HG02588 (cell line): ENCODE measurements around the gene SFRP5.

Source experiments
- ATAC-seq: cut with Tn5 transposase; IDR thresholded peaks from one replicate; pipeline ENCODE4 v1.9.1; 2021; ENCODE audit warnings: mild to moderate bottlenecking, moderate library complexity; ENCODE audit not compliant: unreplicated experiment

The SFRP5 gene

DNA sequence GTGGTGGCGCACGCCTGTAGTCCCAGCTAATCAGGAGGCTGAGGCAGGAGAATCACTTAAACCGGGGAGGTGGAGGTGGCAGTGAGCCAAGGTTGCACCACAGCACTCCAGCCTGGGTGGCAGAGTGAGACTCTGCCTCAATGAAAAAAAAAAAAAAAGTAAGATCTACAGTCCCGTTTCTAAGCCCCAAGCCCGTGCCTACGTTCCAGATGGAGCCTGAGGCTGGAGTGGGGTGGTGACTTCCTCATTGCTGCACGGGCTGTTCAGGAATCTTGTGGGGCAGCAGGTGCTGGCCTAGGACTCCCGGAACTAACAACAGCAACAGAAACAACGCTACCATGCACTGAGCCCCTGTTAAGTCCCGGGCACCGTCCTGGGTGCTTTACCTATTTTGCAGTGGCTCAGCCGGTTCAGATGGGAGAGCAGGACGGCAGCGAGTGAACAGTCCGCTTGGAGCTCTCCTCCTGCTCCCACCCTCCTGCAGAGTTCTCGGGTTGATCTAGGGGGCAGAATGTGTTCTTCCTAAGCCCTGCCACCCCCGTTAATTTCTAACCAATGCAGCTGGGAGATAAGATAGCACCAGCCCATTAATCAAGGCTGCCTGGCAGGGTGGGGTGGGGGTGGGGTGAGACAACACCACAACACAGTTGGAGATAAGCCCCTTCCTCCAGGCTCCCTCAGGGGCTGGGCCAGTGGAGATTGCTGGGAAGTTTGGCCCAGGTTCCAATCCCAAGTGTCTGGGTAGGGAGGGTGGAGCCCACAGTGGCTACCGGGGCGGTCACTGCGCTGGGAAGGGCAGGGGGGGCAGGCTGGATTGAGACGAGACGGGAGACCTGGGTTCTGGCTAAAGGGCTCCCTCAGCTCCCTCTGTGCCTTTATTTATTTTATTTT, 17.0 kb upstream of the SFRP5 start:
- ATAC-seq = no peak

DNA sequence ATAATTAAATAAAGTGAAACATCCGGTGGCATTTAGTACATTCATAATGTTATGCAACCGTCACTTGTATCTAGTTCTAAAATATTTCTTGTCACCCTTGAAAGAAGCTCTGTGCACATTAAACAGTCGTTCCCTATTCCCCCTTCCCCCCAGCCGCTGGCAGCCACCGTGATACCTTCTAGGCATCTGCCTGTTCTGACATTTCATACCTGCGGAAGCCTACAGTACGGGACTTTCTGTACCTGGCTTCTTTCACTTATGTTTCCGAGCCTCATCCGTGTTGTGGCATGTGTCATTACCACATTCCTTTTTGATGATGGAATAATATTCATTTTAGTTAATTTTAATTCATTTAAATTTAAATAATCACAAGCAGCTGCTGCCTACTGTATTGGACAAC, 13.9 kb upstream of the SFRP5 start:
- no peak for ATAC-seq

DNA sequence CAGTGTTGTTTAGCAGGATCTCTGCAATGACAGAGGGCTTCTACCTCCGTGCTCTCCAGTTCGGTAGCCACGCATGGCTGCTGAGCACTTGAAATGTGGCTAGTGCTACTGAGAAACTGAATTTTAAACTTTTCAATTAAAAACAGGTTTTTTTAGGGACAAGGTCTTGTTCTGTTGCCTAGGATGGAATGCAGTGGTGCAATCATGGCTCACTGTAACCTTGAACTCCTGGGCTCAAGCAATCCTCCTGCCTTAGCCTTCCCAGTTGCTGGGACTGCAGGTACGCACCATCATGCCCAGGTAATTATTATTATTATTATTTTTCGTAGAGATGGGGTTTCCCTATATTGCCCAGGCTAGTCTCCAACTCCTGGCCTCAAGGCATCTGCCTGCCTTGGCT, 13.4 kb upstream of the SFRP5 start:
- ATAC-seq = no peak

DNA sequence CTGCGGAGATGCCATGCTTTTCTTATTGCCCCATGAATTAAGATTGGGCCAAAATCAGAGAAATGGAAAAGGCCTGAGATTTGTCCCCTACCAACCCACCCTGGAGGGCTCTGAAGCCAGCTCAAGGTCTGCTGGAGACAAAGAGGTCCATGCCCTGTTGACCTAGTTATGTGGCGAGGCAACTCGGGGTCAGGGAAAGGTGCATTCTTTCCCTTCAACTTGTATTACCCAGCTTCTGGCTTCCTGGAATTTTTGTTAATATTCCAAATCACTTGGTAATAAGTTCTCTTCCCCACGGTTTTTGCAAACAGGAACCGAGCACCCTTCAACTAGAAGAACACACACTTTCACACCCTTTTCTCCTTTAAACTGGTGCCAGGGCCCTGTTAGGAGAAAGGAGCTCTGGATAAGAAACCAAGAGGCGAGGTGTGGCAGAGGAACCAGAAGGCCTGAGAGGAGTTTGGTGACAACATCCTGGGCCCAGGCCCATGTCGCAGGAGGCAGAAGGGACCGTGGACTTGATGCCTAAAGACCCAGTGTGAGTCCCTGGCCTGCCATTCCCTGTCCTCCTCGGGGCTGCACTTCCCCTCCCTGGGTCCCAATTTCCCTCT, 12.5 kb upstream of the SFRP5 start:
- ATAC-seq = no peak

DNA sequence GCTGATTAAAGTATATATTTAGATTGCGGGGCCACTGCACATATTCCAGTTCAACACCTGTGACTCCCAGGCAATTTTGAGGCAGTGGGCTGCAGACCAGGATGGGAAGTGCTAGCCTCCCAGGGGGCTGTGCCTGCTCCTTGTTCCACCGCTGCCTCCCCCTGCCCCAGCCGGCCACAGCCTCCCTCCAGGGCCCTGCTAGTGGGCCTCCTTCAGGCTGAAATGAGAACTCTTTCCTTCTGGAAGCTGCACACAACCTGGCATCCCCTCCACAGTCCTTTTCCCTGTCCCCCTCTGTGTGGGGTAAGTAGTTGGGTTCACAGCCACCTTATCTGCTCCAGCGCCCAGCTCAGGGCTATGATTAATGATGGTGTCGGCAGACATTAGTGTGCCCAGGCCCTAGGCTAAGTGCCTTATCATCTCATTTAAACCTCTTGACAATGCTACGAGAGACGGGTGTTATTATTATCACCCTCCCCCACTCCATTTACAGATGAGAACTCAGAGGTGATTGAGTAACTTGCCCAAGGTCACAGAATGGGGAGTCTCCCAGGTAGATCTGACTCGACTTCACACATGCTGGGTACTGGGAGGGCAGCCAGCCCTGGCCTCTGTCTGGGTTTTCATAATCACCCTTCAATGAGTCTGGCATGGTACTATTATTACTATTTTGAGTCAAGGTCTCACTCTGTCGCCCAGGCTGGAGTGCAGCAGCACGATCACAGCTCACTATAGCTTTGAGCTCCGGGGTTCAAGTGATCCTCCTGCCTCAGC, 10.8 kb upstream of the SFRP5 start:
- no peak for ATAC-seq

DNA sequence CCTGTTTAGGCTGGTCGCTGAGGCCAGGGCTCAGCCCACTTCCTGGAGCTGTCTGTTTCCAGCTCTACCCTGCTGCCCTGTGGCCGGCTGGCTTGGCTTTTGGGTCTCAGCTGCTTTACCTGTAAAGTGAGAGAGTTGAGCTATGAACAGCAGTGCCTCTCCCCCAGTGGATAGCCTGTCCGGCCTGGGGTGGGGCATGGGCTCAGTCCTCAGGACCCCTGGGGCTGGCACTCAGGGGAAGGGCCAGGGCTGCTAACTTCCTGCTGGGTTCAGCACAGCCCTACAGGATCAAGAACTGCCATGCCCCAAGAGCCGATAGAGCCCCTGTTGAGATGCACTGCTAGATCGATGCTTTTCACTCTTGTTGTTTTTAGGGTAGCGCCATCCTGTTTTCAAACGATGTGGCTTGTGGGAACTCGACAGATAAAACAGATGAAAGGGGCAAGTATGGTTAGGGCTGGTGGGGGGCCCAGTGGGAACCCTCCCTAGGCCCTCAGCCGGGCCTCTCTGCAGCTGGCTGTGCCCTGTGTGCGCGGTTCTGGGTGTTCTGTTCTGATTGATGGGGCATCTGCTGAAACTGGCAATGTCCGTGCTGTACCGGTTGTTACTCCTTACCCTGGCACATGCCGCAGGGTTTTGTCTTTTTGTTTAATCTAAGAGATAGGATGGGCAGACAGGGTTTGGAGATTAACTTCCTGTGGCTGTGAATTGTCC, 10.0 kb upstream of the SFRP5 start:
- no peak for ATAC-seq

DNA sequence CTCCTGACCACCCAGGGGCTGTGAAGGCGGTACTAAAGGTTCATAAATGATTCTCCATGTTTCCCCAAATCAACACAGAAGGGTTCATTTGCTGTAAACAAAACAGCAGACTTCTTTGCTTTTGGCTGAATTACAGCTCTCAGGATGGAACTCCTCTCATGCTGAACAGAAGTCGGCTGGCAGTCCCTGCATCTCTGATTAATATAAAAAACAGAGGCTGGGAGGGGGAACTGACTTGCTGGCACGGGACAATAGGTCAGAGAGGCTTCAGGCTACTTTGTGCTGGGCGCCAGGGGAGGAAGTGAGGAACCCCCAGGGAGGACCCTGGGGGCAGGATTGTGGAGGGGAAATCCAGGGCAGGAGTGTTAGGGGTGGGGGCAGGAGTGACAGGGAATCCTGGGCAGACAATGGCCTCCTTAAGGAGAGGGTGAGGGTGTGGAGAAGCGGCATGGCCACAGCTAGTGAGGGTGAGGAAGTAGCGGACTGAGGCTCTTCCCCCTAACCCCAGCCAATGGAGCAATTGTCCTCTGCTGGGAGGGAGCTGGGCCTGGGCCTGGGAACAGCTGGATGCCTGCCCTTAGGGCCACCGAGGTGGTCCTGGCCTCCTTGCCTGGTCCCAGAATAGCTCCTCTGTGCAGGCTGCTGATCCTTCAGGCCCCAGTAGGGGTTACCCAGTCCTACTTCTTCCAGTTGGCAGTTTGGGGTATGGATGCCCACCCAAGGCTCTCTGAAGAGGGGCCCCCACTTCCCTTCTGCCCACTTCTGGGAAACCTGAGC, 9.2 kb upstream of the SFRP5 start:
- ATAC-seq = no peak

DNA sequence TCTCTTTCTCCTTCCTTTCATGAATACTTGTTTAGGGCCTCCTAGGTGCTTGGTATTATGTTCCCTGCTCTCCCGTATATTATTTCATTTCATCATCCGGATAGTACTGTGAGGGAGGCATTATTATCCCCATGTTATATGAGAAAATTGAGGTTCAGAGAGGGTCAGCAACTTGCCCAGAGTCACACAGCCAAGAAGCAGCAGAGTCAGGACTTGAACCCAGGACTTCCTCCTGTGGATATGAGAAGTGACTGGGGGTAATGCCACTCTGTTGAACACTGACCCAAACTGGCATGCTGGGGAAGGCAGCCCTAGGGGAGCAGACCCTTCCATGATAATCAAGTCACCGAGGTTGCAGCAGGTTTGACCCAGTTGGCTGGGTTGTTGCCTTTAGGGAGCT, 8.2 kb upstream of the SFRP5 start:
- ATAC-seq = no peak

DNA sequence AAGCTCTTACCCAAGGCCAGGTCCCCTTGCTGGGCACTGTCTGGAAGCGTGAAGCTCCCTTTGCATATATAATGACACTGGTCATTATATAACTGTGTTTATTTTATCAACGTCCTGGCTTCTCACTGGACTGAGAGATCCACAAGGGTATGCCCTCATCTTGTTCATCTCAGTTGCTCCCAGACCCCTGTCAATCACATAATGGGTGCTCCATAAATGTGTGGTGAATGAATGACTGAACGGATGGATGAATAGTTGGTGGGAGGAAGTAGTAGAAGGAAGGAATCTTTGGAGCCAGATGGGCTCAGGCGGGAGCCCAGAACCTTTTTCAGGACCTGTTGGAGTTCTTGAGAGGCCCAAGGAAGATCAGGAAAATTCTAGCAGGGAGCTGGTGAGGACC, 7.7 kb upstream of the SFRP5 start:
- ATAC-seq = no peak

DNA sequence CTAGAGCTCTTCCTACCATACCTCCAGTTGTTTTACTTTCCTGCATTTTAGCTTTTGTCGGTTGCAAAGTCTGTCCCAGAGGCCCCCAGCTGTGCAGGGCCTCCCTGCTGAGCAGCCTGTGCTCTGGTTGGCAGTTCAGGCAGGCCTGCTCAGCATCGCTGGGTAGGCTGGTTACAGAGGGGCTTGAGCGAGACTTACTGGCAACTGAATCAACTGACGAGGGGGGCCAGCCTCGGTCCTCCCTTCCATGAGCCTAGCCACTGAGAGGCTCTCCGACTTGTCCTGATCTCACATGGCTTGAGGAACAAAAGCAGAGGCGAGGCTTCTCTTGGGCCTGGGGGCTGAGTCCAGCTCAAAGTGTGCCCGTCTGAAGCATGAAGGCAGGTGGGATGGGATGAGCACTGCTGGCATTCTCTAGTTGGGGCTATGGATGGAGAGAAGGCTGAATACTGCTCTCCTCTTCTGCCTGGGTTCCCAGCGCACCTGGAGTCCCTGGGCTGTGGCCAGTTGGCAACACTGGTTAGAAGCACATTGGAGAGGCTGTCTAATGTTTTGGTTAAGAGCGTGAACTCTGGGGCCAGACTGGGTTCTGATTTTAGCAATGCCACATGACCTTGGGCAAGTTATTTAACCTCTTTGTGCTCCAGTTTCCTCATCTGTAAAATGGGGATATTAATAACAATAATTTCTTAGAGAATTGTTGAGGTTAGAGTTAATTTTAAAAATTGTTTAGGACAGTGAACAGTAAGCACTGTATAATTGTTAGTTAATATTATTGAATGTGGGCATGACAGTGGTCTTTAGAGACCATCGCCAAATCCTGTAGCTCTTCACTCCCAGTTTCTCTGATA, 6.9 kb upstream of the SFRP5 start:
- ATAC-seq = no peak

DNA sequence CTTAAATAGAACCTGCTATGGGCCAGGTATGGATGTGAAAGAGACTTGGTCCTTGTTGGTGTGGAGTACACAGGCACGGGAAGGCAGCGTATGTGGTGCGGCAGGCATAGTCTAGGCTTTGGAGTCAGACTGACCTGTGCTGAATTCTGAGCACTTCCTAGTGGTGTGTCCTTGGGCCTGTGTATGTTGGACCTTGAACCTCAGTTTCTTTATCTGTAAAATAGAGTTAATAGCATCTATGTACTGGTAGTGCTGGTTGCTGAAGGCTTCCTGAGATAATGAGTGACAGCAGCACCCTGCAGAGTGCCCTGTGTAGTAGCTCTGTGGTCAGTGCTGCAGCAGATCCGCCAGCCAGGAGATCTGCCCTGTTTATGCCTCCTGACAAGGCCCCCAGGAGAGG, 5.3 kb upstream of the SFRP5 start:
- no peak for ATAC-seq

DNA sequence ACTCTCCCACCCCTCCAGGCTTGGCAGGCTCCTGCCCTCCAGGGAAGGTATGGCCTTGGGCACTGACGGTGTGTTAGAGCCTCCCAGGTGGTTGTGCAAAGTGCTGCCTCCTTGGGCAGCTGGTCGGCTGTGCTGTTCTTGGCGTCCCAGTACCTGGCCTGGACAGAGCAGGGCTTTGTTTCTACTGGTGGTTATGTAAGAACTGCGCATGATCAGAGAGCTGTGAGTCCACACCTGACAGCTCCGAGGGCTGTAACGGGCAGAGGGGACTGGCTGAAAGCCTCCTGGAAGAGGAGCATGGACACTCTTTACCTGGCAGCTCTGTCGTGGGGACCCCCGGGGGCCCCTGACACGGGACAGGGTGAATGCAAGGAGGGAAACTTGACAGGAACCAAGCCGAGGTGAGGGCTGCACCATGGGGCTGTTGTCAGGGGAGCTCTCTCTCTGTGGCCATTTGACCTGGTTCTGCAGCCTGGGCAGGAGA, 3.1 kb upstream of the SFRP5 start:
- ATAC-seq = no peak

DNA sequence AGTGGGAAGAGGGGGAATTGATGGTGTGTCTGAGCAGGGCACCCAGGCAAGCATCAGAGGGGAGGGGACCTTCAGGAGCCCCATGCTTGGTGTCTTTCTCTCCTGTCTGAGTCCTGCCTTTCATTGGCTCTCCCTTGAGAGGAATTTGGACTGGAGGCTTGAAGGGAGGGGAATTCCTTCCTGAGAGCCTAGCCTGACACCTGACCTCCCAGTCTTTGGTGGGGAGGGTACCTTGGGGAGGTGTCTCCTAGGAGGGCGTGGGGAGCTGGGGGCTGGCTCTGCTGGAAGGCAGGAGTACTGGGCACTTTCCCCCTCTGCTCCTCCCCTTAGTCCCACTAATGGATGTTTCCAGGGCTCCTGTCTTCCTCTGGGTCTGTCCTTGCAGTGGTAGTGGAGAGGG, 1.3 kb upstream of the SFRP5 start:
- no peak for ATAC-seq

DNA sequence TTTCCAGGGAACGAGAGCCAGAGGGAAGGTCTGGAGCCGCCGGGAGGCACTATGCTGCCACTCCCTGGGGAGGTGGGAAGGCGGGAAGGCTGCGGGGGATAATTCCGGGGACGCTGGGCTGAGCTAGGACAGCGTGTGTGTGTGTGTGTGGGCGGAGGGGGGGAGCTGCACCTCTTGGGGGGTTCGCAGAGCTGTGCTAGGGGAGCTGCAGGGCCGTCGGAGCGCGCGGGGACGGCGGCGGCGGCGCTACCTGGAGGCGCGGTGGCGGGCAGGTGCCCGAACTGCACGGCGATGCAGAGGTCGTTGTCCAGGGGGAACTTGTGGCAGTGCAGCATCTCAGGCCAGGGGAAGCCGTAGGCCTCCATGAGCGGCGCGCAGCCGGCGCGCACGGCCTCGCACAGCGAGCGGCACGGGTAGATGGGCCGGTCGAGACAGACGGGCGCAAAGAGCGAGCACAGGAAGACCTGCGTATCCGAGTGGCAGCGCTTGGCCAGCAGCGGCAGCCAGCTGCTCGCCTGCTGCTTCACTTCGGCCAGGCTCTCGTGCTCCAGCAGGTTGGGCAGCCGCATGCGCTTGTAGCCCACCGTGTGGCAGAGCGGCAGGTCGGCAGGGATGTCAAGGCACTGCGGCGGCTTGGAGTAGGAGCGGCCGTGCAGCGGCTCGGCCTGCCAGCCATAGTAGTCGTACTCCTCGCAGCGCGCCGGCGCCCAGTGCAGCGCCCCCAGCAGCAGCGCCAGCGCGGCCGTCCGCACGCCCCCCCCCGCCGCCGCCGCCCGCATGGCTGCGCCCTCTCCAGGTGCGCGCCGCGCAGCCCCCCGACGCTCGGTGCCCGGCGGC, 526 bp downstream of the SFRP5 start:
- no peak for ATAC-seq

DNA sequence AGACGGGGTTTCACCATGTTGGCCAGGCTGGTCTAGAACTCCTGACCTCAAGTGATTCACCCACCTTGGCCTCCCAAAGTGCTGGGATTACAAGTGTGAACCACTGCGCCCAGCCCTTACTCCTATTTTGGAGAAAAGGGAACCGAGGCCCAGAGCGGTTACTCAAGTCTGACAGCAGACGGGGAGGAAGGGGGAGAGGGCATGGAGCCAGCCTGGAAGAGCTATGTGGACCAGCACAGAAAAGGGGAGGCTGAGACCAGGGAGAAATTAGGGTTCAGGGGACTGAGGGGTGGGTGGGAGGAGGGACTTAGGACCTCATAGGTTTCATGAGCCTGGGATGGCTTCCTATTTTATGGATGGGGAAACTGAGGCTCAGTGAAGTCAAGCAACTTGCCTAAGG, 1.5 kb downstream of the SFRP5 start:
- no peak for ATAC-seq

DNA sequence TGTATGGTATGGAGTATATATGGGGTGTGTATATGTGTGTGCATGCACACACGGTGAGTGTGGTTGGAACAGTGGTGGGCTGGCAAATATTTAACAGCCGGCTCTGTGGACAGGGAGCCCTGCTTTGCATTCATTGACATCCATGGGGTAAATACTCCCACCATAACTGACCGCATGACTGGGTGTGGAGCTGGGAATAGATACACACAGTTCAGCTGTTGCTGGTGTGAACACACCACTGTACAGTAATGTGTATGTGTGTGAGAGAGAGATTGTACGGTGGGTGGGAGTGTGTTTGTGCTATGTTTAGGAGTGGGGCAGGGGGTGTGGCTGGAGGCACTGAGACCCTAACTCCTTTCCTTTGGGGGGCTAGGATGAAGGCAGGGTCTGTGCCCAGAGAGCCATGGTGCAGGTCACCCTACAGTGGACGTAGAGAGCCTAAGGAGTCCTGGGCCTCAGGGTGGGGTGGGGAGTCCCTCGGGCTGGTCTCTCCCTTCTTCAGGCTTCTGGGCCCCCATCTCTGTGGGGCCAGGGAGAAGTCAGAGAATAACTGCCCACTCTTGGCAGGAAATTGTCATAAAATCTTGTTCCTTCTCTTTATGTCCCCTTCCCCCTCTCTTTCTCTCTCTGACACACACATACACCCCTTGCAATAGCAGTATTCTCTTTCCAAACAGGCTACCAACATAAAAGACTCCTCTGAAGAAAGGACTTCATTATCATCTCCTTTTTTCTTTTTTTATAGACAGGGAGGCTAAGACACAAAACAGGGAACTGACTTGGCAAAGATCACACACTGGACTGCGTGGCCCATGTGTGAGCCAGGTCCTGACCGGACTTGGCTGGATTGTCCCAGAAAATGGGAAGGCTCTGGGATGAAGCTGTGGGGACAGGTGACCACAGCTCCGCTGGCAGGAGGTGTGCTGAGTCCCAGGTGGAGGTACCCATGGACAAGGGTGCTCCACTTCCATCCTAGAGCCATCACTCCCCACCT, 3.2 kb downstream of the SFRP5 start:
- ATAC-seq = no peak
